ENCODE measurements around the gene FETUB.

DNA sequence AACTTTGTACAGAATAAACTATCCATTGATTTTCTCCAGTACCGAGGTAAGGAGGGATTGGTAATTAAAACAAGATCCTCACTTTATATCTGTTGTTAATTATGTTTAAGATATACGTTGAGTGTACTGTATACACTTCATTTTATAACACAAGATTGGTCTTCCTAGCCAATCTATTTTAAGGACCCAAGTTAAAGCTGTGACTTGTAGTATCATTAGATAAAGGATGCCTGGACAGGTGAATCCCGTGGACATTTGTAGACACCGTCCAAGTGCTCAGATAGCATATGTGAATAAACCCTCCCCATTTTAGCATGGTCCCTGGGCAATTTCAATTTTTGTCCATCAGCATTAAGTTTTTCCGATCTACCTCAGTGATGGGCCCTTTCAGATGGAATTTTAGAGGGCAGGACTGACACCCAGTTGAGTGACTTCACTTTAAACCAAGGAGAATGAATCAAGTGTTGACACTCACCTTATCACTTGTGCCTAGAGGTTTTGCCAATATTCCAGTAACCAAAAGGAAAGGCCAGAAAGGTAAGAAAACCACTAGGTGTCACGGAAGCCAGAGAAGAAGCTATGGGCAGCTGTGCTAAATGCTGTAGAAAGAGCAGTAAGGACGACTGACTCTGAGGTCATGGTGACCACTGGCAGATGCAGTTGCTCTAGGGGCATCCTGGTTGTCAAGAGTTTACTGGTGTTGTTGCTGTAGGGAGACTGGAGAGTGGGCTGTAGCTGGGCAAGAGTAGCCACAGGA lies 18.1 kb upstream of the FETUB start:
- no peak for TF ChIP-seq JUNB (IDR thresholded peaks at IDR 0.05)
- TF ChIP-seq, protein P1, sequence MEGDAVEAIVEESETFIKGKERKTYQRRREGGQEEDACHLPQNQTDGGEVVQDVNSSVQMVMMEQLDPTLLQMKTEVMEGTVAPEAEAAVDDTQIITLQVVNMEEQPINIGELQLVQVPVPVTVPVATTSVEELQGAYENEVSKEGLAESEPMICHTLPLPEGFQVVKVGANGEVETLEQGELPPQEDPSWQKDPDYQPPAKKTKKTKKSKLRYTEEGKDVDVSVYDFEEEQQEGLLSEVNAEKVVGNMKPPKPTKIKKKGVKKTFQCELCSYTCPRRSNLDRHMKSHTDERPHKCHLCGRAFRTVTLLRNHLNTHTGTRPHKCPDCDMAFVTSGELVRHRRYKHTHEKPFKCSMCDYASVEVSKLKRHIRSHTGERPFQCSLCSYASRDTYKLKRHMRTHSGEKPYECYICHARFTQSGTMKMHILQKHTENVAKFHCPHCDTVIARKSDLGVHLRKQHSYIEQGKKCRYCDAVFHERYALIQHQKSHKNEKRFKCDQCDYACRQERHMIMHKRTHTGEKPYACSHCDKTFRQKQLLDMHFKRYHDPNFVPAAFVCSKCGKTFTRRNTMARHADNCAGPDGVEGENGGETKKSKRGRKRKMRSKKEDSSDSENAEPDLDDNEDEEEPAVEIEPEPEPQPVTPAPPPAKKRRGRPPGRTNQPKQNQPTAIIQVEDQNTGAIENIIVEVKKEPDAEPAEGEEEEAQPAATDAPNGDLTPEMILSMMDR (IDR thresholded peaks at IDR 0.05): no peak
- TF ChIP-seq BHLHE40 (IDR thresholded peaks at IDR 0.05; ENCODE audit: low read depth, low read length): no peak
- TF ChIP-seq CHD4 (IDR thresholded peaks at IDR 0.05; ENCODE audit: borderline replicate concordance): no peak
